Suprapubic skin (tissue), 4 donors: Measurements from ENCODE around the gene HNRNPA0. TPM values are rescaled to one million over a fixed set of nuclear protein-coding genes. Genes with fewer than 3 reads are reported as not detected.

Experiments used
- total RNA-seq, 4 donors: library from RNA; depleted of rRNA; stranded (reverse); fragments of >200 nt; gene quantifications; one replicate each; pipeline ENCODE4 v1.1.0, GENCODE V29; 2016

Gene HNRNPA0
- total RNA-seq, 4 donors from 2014 or later, result 7.6 to 9.8 (median 8.7) TPM

Other genes starting within 250 kb of the HNRNPA0 start
- gene KLHL3, start 18.3 kb downstream of the HNRNPA0 start, total RNA-seq, result 10 to 100 TPM in 1 of 4 donors, 1 to 10 TPM in 3; 1.2 to 29.1 (median 3.4) TPM
- gene MYOT, start 113.5 kb upstream of the HNRNPA0 start, total RNA-seq, result 1 to 10 TPM in 1 of 4 donors, not detected in 3; 1.8 TPM
- gene PKD2L2, start 135.1 kb upstream of the HNRNPA0 start, total RNA-seq, result not detected